ENCODE measurements around the gene ZBTB33. TPM values are rescaled to one million over a fixed set of nuclear protein-coding genes. Genes with fewer than 3 reads are reported as not detected.

Gene ZBTB33
- total and polyA plus RNA-seq, 2 of the 13 experiments (the other 11 are each of a cell fraction or from before 2014, with no cell fraction given), result 6.5 to 20.2 TPM

GRCh38 chrX:120244735-120245498 lies 5.7 kb upstream of the ZBTB33 start (continued):
- TF ChIP-seq ATF7 (IDR thresholded peaks at IDR 0.05) (no peak), ATF7 (CRISPR knock-in tag; IDR thresholded peaks at IDR 0.05) (no peak), ZFX (CRISPR knock-in tag; IDR thresholded peaks at IDR 0.05; ENCODE audit: low read depth) (peak; percentile 68), RARA (CRISPR knock-in tag; IDR thresholded peaks at IDR 0.05) (0 out of 2 replicates have a peak, but pooled peaks have one; percentile 38), SMAD9 (CRISPR knock-in tag; IDR thresholded peaks at IDR 0.05) (no peak), ZBTB43 (CRISPR knock-in tag; conservative IDR thresholded peaks at IDR 0.05) (no peak), NR2C2 (CRISPR knock-in tag; IDR thresholded peaks at IDR 0.05; ENCODE audit: borderline replicate concordance) (peak; percentile 70; the same call in 1 of the 2 replicates), NR1H2 (CRISPR knock-in tag; IDR thresholded peaks at IDR 0.05; ENCODE audit: borderline replicate concordance, low read depth) (no peak), KAT7 (CRISPR knock-in tag; IDR thresholded peaks at IDR 0.05; ENCODE audit: borderline replicate concordance) (no peak), ZSCAN30 (CRISPR knock-in tag; IDR thresholded peaks at IDR 0.05) (0 out of 2 replicates have a peak, but pooled peaks have one; percentile 37), ZFP62 (CRISPR knock-in tag; IDR thresholded peaks at IDR 0.05) (no peak), MED8 (CRISPR knock-in tag; IDR thresholded peaks at IDR 0.05; ENCODE audit: insufficient replicate concordance) (no peak), NFYC (CRISPR knock-in tag; IDR thresholded peaks at IDR 0.05) (no peak), ASH2L (IDR thresholded peaks at IDR 0.05; ENCODE audit: insufficient read length, low read depth, low read length) (peak; percentile 88), TAF15 (IDR thresholded peaks at IDR 0.05; ENCODE audit: low read depth, low read length, poor library complexity, severe bottlenecking) (no peak), HDAC2 (CRISPR knock-in tag; IDR thresholded peaks at IDR 0.05) (peak; percentile 72), CCAR2 (optimal IDR thresholded peaks at IDR 0.05; ENCODE audit: low read depth, low read length) (no peak), POLR2AphosphoS5 (IDR thresholded peaks at IDR 0.05; ENCODE audit: low read depth, low read length) (peak; percentile 64; the same call in 1 of the 2 replicates), SKI (IDR thresholded peaks at IDR 0.05; ENCODE audit: partially characterized antibody) (no peak), RFX1 (IDR thresholded peaks at IDR 0.05) (peak; percentile 72), MTF1 (CRISPR knock-in tag; IDR thresholded peaks at IDR 0.05) (no peak), ZNF432 (CRISPR knock-in tag; IDR thresholded peaks at IDR 0.05; ENCODE audit: borderline replicate concordance) (no peak), SAP130 (CRISPR knock-in tag; IDR thresholded peaks at IDR 0.05; ENCODE audit: low read depth) (peak; percentile 85), TBX3 (IDR thresholded peaks at IDR 0.05; ENCODE audit: borderline replicate concordance) (no peak), SCMH1 (CRISPR knock-in tag; IDR thresholded peaks at IDR 0.05; ENCODE audit: borderline replicate concordance) (no peak), ZNF44 (CRISPR knock-in tag; IDR thresholded peaks at IDR 0.05) (no peak)
- TF ChIP-seq, protein P1, sequence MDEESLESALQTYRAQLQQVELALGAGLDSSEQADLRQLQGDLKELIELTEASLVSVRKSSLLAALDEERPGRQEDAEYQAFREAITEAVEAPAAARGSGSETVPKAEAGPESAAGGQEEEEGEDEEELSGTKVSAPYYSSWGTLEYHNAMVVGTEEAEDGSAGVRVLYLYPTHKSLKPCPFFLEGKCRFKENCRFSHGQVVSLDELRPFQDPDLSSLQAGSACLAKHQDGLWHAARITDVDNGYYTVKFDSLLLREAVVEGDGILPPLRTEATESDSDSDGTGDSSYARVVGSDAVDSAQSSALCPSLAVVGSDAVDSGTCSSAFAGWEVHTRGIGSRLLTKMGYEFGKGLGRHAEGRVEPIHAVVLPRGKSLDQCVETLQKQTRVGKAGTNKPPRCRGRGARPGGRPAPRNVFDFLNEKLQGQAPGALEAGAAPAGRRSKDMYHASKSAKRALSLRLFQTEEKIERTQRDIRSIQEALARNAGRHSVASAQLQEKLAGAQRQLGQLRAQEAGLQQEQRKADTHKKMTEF (CRISPR knock-in tag; IDR thresholded peaks at IDR 0.05), result peak; percentile 72; the same call in 1 of the 2 replicates
- TF ChIP-seq, protein P2, sequence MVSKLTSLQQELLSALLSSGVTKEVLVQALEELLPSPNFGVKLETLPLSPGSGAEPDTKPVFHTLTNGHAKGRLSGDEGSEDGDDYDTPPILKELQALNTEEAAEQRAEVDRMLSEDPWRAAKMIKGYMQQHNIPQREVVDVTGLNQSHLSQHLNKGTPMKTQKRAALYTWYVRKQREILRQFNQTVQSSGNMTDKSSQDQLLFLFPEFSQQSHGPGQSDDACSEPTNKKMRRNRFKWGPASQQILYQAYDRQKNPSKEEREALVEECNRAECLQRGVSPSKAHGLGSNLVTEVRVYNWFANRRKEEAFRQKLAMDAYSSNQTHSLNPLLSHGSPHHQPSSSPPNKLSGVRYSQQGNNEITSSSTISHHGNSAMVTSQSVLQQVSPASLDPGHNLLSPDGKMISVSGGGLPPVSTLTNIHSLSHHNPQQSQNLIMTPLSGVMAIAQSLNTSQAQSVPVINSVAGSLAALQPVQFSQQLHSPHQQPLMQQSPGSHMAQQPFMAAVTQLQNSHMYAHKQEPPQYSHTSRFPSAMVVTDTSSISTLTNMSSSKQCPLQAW (CRISPR knock-in tag; IDR thresholded peaks at IDR 0.05), result peak; percentile 42; the same call in 1 of the 2 replicates

Data from HepG2 (cell line).